Testis (tissue), 2 donors: ENCODE measurements around the gene GIGYF1.

ENCODE experiments used
- CTCF ChIP-seq, 3 experiments: fragments of 450-650 bp in 2 of 3; fragments of 200-600 bp in 1 of 3; sonication (generic) in 1 of 3; IDR thresholded peaks; one replicate each; pipeline ENCODE4 v1.5.1; 2016 to 2019; ENCODE audit warnings: antibody characterized with exemption in 3 of 3, mild to moderate bottlenecking in 2 of 3, moderate library complexity in 1 of 3
- POLR2A ChIP-seq: fragments of 450-650 bp; IDR thresholded peaks from one replicate; pipeline ENCODE4 v1.6.1; 2017; ENCODE audit warnings: antibody characterized with exemption, mild to moderate bottlenecking, moderate library complexity

DNA sequence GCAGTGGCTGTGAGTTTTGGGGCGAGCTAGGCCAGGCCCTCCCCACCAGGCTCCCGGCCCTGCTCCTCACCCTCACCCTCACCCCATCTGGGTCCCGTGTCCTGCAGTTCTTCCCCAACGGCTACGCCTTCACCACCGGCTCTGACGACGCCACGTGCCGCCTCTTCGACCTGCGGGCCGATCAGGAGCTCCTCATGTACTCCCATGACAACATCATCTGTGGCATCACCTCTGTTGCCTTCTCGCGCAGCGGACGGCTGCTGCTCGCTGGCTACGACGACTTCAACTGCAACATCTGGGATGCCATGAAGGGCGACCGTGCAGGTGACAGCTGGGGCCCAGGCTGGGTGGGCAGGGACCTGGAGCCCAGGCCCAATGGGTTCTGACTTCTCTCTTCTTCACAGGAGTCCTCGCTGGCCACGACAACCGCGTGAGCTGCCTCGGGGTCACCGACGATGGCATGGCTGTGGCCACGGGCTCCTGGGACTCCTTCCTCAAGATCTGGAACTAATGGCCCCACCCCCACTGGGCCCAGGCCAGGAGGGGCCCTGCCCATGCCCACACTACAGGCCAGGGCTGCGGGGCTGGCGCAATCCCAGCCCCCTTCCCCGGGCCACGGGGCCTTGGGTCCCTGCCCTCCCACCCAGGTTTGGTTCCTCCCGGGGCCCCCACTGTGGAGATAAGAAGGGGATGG is 15.6 kb downstream of the GIGYF1 start:
- TF ChIP-seq POLR2A (no peak), CTCF (IDR thresholded peaks at IDR 0.05) (no peak)
